HG02571 (cell line): ENCODE data around the gene TMEM233.

ENCODE experiments used
- ATAC-seq: cut with Tn5 transposase; IDR thresholded peaks from one replicate; pipeline ENCODE4 v1.9.1; 2021; ENCODE audit warnings: mild to moderate bottlenecking, moderate library complexity; ENCODE audit not compliant: unreplicated experiment

The TMEM233 gene

DNA sequence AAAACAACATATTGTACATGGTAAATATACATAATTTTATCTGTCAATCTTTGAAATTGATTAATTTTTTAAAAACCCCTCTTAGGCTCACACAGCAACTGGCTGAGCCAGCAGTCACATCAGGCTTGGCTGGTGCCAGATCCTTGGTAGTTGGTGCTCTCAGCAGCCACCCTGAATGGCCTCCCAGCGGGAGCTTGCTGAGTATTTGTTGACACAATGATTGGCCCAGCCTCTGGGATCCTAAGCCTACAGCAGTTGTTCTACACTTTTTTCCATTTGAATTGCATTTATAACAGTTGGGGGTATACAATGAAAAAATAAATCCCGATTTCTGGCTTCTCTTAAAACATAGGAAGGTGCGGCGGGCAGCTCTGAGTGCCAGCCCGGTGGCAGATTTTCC lies 85.5 kb downstream of the TMEM233 start:
- ATAC-seq: no peak

DNA sequence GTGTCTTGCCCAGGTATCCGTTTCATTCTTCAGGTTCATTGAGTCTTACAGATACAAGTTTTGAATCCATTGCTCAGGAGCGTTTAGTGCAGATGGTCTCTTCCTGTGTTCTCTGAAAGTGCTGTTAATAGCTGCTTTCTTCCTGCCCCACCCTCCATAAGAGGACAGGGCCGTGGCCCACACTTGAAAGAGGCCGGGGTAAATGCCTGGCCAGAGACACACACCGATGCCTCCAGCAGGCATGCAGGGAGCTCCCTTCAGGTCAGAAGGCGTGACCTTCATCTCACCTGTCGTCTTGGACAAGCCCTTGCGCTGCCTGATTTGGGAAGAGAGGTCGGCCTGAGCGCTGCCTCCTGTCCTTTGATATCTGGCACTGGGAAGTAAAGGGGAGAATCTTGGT lies 85.9 kb downstream of the TMEM233 start:
- no peak for ATAC-seq

DNA sequence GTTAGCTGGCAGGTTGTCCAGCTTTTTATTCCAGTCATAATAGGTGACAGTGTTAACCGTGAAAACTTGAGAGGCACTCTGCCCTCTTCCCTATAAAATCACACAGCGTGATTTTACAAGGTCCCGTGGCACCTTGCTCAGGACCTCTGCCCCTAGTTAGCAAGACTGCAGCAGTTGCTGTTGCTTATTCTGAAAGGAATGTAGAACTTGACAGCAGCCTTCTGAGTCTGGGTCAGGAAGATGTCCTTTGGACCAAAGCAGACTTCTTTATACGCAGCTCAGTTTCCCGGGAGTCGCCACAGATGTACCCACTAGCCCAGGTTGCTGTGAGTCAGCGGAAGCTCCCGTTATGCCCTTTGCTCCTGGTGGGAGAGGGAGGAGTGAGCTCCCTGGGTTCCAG lies 87.5 kb downstream of the TMEM233 start:
- ATAC-seq: no peak

GRCh38 chr12:119681728-119682638 lies 88.4 kb downstream of the TMEM233 start:
- ATAC-seq: peak; percentile 53

DNA sequence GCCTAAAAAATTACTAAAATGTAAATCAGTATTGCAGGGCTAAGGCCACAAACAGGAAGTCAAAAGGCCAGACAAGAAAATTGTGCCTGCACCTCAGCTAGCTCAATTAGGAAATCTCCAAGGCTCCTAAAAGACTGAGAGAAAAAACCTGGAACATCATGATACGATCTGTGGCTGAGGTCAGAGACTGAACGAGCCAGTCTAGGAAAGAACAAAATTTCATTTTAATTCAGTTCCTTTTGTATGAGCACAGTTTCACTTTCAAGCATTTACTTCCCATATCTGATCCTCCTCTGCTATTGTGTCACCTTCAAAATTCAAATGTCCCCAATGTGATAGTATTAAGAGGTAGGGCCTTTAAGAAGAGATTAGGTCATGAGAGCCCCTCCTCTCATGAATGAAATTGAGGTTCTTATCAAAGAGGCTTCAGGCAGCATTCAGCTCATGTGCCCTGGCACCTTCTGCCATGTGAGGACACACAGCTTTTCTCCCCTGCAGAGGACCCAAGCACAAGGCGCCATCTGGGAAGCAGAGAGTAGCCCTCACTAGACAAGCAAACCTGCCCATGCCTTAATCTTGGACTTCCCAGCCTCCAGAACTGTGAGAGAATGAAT lies 89.2 kb downstream of the TMEM233 start:
- no peak for ATAC-seq

DNA sequence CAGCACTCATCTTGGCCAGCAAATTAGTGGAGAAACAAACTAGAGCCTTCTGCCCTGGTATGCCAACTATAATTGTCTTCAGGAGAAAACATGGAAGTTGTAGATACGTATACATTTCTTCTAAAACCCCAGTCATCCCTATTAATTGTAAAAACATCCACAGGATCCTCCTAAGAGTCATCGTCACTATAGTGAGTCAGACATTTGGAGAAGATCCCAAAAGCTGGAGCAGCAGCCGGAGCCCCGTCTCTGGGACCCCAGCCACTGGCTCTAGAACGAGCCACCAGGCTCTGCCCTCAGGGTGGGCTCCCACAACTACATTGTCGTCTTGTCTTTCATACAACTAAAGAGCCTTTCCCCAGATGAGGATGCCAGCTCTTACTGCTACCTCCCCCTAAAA lies 89.8 kb downstream of the TMEM233 start:
- ATAC-seq: no peak

- no peak for ATAC-seq
These were observed 90.2 kb downstream of the TMEM233 start for GRCh38 chr12:119683816-119684215.

- ATAC-seq: no peak
These were observed 91.3 kb downstream of the TMEM233 start for GRCh38 chr12:119684711-119685369.

- ATAC-seq: no peak
These were observed 91.8 kb downstream of the TMEM233 start for GRCh38 chr12:119685375-119685774.

- no peak for ATAC-seq
These were observed 92.8 kb downstream of the TMEM233 start for GRCh38 chr12:119686355-119686754.

- ATAC-seq: no peak
These were observed 93.2 kb downstream of the TMEM233 start for GRCh38 chr12:119686776-119687175.

DNA sequence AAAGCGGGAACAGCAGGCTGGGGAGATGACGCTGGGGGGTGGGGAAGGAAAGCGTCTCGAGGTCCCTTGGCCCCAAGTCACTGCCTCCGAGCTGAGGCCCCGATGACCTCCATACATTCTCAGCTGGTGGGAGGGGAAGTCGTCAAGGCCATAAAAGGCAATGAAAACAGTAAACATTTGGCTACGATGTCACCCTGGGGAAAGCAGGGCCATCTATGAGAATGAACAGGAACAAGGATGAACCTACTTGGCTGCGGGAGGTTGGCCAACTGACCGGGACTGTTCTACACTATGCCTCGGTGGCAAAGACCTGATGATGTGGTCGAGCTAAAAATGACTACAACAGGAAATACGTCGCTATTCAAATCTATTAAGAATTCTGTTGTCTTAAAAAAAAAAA lies 93.8 kb downstream of the TMEM233 start:
- no peak for ATAC-seq

DNA sequence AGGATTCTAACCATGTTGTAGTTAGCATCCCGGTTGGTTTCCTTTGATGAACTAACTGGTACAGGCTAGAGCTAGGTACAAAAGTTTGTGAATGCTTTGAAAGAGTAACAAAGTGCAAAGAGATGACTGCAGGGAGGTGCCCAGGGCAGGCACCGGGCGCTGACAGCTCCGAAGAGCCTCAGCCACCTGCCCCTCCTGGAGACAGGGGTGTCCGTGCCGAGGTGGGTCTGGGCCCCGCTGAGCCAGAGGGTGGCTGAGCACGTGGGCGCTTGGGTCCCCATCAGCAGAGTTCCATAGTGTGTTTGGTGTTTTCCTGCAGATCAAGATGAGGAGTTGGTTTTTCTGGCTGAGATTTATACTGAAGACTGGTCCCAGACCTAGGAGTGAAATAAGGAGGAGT lies 94.3 kb downstream of the TMEM233 start:
- no peak for ATAC-seq

- ATAC-seq: no peak
These were observed 96.4 kb downstream of the TMEM233 start for GRCh38 chr12:119689935-119690500.

- ATAC-seq: no peak
These were observed 97.7 kb downstream of the TMEM233 start for GRCh38 chr12:119691202-119691810.

DNA sequence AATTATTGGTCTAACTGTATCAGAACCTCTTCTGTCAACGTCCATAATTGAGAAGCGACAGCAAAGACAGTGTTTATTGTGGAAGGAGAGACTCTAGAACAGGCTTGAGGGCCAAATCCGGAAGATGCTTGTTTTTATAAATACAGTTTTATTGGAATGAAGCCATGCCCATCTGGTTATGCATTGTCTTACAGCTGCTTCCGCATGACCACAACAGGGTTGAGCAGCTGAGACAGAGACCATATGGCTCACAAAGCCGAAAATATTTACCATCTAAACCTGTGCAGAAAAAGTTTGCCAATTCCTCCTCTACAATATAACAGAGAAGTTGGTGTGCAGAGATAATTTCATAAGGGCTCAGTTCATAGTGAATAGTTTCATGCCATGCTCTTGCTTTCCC lies 98.8 kb downstream of the TMEM233 start:
- ATAC-seq: no peak
